HFFc6 (cell line): ENCODE data around the gene IQCN. TPM values are rescaled to one million over a fixed set of nuclear protein-coding genes. Genes with fewer than 3 reads are reported as not detected.

Experiments used
- DNase-seq: peaks from one replicate; pipeline ENCODE4 v3.0.0-alpha.2; 2018
- H3K27ac Mint-ChIP-seq: 2 replicates; pipeline ENCODE4 v1.8.0; 2020; ENCODE audit warnings: mild to moderate bottlenecking, mixed read lengths
- H3K27me3 Mint-ChIP-seq: 2 replicates; pipeline ENCODE4 v1.8.0; 2021; ENCODE audit warnings: mild to moderate bottlenecking, moderate library complexity, mixed read lengths; ENCODE audit not compliant: insufficient read depth
- H3K36me3 Mint-ChIP-seq: 2 replicates; pipeline ENCODE4 v1.8.0; 2021; ENCODE audit warnings: low read depth, mixed read lengths
- H3K4me1 Mint-ChIP-seq: 2 replicates; pipeline ENCODE4 v1.8.0; 2020; ENCODE audit warnings: low read depth, mixed read lengths
- H3K4me3 Mint-ChIP-seq: 2 replicates; pipeline ENCODE4 v1.8.0; 2020; ENCODE audit warnings: mild to moderate bottlenecking, moderate library complexity, mixed read lengths
- H3K9me3 Mint-ChIP-seq: 2 replicates; pipeline ENCODE4 v1.8.0; 2020; ENCODE audit warnings: mild to moderate bottlenecking, mixed read lengths
- CTCF ChIP-seq: fragments of 200-600 bp; sonication (generic); IDR thresholded peaks from 2 replicates; pipeline ENCODE4 v1.5.0; 2021; ENCODE audit warnings: antibody characterized with exemption, mild to moderate bottlenecking
- long read RNA-seq: library from polyadenylated mRNA; unstranded; transcript quantifications from one replicate; pipeline ENCODE4 v2.0.0, GENCODE V29; 2019
- total RNA-seq, 6 experiments: library from RNA; stranded (reverse); fragmentation: NEBNext Ultra II Directional; extraction: Animal tissue kit (Norgen Biotek cat#: 25700); gene quantifications; 2 replicates in 1 of 6; 3 replicates in 5 of 6; pipeline ENCODE4 v1.2.3, GENCODE V29; 2021

The IQCN gene
- total RNA-seq, result under 1 TPM; 0.40 to 0.87 (median 0.55) TPM
- long read RNA-seq, result 0 reads

- Mint-ChIP-seq H3K27ac (peak within 1 kb of the TSS; percentile 89), H3K4me3 (peak within 1 kb of the TSS; percentile 76), H3K9me3 (peaks cover 6% of the 10 kb centered on the region; the same call in 1 of the 2 replicates), H3K4me1 (peaks cover 40% of the 10 kb centered on the region), H3K36me3 (peaks cover 14% of the 10 kb centered on the region), H3K27me3 (peaks cover 69% of the 10 kb centered on the region)
- DNase-seq, result peak; percentile 41
- TF ChIP-seq CTCF, result no peak
Measured at GRCh38 chr19:18274219-18274780, at the start of gene IQCN. TSS of gene IQCN (minus strand) at chr19:18274452. CDS start at chr19:18269478, 4,974 bp downstream.

- no peaks in the 10 kb centered on the region for H3K36me3 Mint-ChIP-seq
- H3K27ac Mint-ChIP-seq, result peak within 1 kb of the TSS; percentile 98
- peak; percentile 96 for DNase-seq
- H3K4me1 Mint-ChIP-seq, result peaks cover 35% of the 10 kb centered on the region
- peaks cover 5% of the 10 kb centered on the region for H3K27me3 Mint-ChIP-seq
- peak within 1 kb of the TSS; percentile 94 for H3K4me3 Mint-ChIP-seq
- no peak for TF ChIP-seq CTCF
- no peaks in the 10 kb centered on the region for H3K9me3 Mint-ChIP-seq
Measured at GRCh38 chr19:18322759-18323460, 48.7 kb upstream of the IQCN start, which contains the start of gene LSM4. TSS of gene LSM4 (minus strand) at chr19:18323076. CDS start at chr19:18323020, 56 bp downstream.

- peak; percentile 52 for DNase-seq
- Mint-ChIP-seq H3K36me3 (no peaks in the 10 kb centered on the region), H3K4me1 (peaks cover 35% of the 10 kb centered on the region), H3K9me3 (no peaks in the 10 kb centered on the region), H3K4me3 (peak overlapping the region; percentile 94), H3K27me3 (peaks cover 5% of the 10 kb centered on the region), H3K27ac (peak overlapping the region; percentile 98)
- peak; percentile 68 for TF ChIP-seq CTCF
Measured at GRCh38 chr19:18322318-18322758, 48.1 kb upstream of the IQCN start.

- peaks cover 35% of the 10 kb centered on the region for H3K4me1 Mint-ChIP-seq
- H3K27me3 Mint-ChIP-seq, result peaks cover 5% of the 10 kb centered on the region
- H3K9me3 Mint-ChIP-seq, result no peaks in the 10 kb centered on the region
- H3K4me3 Mint-ChIP-seq, result peak overlapping the region; percentile 94
- H3K27ac Mint-ChIP-seq, result peak overlapping the region; percentile 98
- TF ChIP-seq CTCF, result no peak
- no peaks in the 10 kb centered on the region for H3K36me3 Mint-ChIP-seq
- no peak for DNase-seq
Measured at GRCh38 chr19:18321734-18322102, 47.5 kb upstream of the IQCN start.

GRCh38 chr19:18320865-18321733 is 46.8 kb upstream of the IQCN start:
- Mint-ChIP-seq H3K27ac (peak overlapping the region; percentile 98), H3K4me3 (peak overlapping the region; percentile 94), H3K27me3 (peaks cover 5% of the 10 kb centered on the region), H3K4me1 (peaks cover 35% of the 10 kb centered on the region), H3K36me3 (no peaks in the 10 kb centered on the region), H3K9me3 (no peaks in the 10 kb centered on the region)
- no peak for DNase-seq
- TF ChIP-seq CTCF, result no peak
